Type B pancreatic cell (in vitro differentiated cells): Measurements from ENCODE around the gene PRLHR. TPM values are rescaled to one million over a fixed set of nuclear protein-coding genes. Genes with fewer than 3 reads are reported as not detected.

Experiments
- DNase-seq: peaks from one replicate; pipeline ENCODE4 v3.0.0; 2021; ENCODE audit warnings: mixed read lengths; ENCODE audit not compliant: unreplicated experiment; ENCODE audit errors: extremely low spot score
- H3K27ac Mint-ChIP-seq: 2 replicates; pipeline ENCODE4 v1.8.0; 2021; ENCODE audit warnings: mild to moderate bottlenecking, mixed read lengths
- H3K27me3 Mint-ChIP-seq: 2 replicates; pipeline ENCODE4 v1.8.0; 2021; ENCODE audit warnings: mixed read lengths
- H3K36me3 Mint-ChIP-seq: 2 replicates; pipeline ENCODE4 v1.8.0; 2021; ENCODE audit warnings: mixed read lengths
- H3K4me1 Mint-ChIP-seq: one replicate; pipeline ENCODE4 v1.8.0; 2021; ENCODE audit warnings: mixed read lengths; ENCODE audit not compliant: unreplicated experiment
- H3K4me3 Mint-ChIP-seq: 2 replicates; pipeline ENCODE4 v1.8.0; 2021; ENCODE audit warnings: mild to moderate bottlenecking, mixed read lengths
- H3K9me3 Mint-ChIP-seq: 2 replicates; pipeline ENCODE4 v1.8.0; 2021; ENCODE audit warnings: mixed read lengths
- CTCF ChIP-seq: fragments of 200-600 bp; sonication (generic); conservative IDR thresholded peaks from 2 replicates; pipeline ENCODE4 v1.5.0; 2021; ENCODE audit warnings: antibody characterized with exemption, mild to moderate bottlenecking
- total RNA-seq: library from RNA; stranded (reverse); gene quantifications from 2 replicates; pipeline ENCODE4 v1.2.1, GENCODE V29; 2021; ENCODE audit warnings: low replicate concordance

Gene PRLHR
- total RNA-seq, 1 donor from 2014 or later = 2.6 TPM

- DNase-seq = no peak
- H3K27me3 Mint-ChIP-seq = peaks cover 96% of the 10 kb centered on the region
- no peaks in the 10 kb centered on the region for H3K9me3 Mint-ChIP-seq
- no peak for TF ChIP-seq CTCF
- H3K4me1 Mint-ChIP-seq = no peaks in the 10 kb centered on the region
- peak overlapping the region; percentile 78 for H3K4me3 Mint-ChIP-seq
- no peak overlapping the region for H3K27ac Mint-ChIP-seq
- H3K36me3 Mint-ChIP-seq = no peaks in the 10 kb centered on the region
Measured at GRCh38 chr10:118595064-118595420, 406 bp downstream of the PRLHR start.

GRCh38 chr10:118594392-118595063, 920 bp downstream of the PRLHR start:
- no peak overlapping the region for H3K4me3 Mint-ChIP-seq
- peaks cover 96% of the 10 kb centered on the region for H3K27me3 Mint-ChIP-seq
- no peaks in the 10 kb centered on the region for H3K4me1 Mint-ChIP-seq

GRCh38 chr10:118592675-118593330, 2.6 kb downstream of the PRLHR start:
- H3K9me3 Mint-ChIP-seq = no peaks in the 10 kb centered on the region
- no peak overlapping the region for H3K27ac Mint-ChIP-seq
- no peak overlapping the region for H3K4me3 Mint-ChIP-seq
- H3K27me3 Mint-ChIP-seq = peaks cover 95% of the 10 kb centered on the region
- no peak for DNase-seq
- no peaks in the 10 kb centered on the region for H3K36me3 Mint-ChIP-seq
- no peak for TF ChIP-seq CTCF
- no peaks in the 10 kb centered on the region for H3K4me1 Mint-ChIP-seq

More at GRCh38 chr10:118594392-118595063, 920 bp downstream of the PRLHR start:
- TF ChIP-seq CTCF = peak; percentile 73
- Mint-ChIP-seq H3K36me3 (no peaks in the 10 kb centered on the region), H3K27ac (no peak overlapping the region), H3K9me3 (no peaks in the 10 kb centered on the region)
- peak; percentile 80 for DNase-seq

GRCh38 chr10:118590334-118590733, 5.1 kb downstream of the PRLHR start:
- Mint-ChIP-seq H3K36me3 (no peaks in the 10 kb centered on the region), H3K4me3 (no peak overlapping the region), H3K27me3 (peaks cover 90% of the 10 kb centered on the region)

GRCh38 chr10:118587881-118588651, 7.4 kb downstream of the PRLHR start:
- H3K27ac Mint-ChIP-seq = no peak overlapping the region
- TF ChIP-seq CTCF = no peak
- peaks cover 74% of the 10 kb centered on the region for H3K27me3 Mint-ChIP-seq
- H3K36me3 Mint-ChIP-seq = no peaks in the 10 kb centered on the region
- H3K4me3 Mint-ChIP-seq = no peak overlapping the region
- no peak for DNase-seq
- no peaks in the 10 kb centered on the region for H3K4me1 Mint-ChIP-seq
- no peaks in the 10 kb centered on the region for H3K9me3 Mint-ChIP-seq

More at GRCh38 chr10:118590334-118590733, 5.1 kb downstream of the PRLHR start:
- TF ChIP-seq CTCF = no peak
- no peaks in the 10 kb centered on the region for H3K4me1 Mint-ChIP-seq
- H3K9me3 Mint-ChIP-seq = no peaks in the 10 kb centered on the region
- no peak for DNase-seq
- H3K27ac Mint-ChIP-seq = no peak overlapping the region
